GM23248 (cell line): ENCODE results near the gene SMIM29. TPM values are rescaled to one million over a fixed set of nuclear protein-coding genes. Genes with fewer than 3 reads are reported as not detected.
A peak's percentile ranks its signal among the peaks of the same experiment; 100 is the strongest.

Source experiments
- DNase-seq: peaks from one replicate; pipeline ENCODE4 v3.0.0-alpha.2; 2015
- H2AFZ ChIP-seq: fragments of 200-600 bp; sonication (generic); 2 replicates; pipeline ENCODE4 v1.6.1; 2016; ENCODE audit warnings: antibody characterized with exemption
- H3F3A ChIP-seq: fragments of 200-600 bp; sonication (generic); 2 replicates; pipeline ENCODE4 v1.6.1; 2016; ENCODE audit warnings: mild to moderate bottlenecking, antibody characterized with exemption, mixed run types; ENCODE audit not compliant: insufficient read depth
- H3K27ac ChIP-seq: fragments of 200-600 bp; sonication (generic); 2 replicates; pipeline ENCODE4 v1.5.1; 2016; ENCODE audit warnings: mild to moderate bottlenecking
- H3K27me3 ChIP-seq: fragments of 200-600 bp; sonication (generic); replicated peaks from 2 replicates; pipeline ENCODE4 v1.6.1; 2016; ENCODE audit warnings: mild to moderate bottlenecking; ENCODE audit not compliant: insufficient read depth
- H3K36me3 ChIP-seq: fragments of 200-600 bp; sonication (generic); 2 replicates; pipeline ENCODE4 v1.6.1; 2016; ENCODE audit warnings: low read depth, mild to moderate bottlenecking
- H3K4me1 ChIP-seq: fragments of 200-600 bp; sonication (generic); 2 replicates; pipeline ENCODE4 v1.6.1; 2016; ENCODE audit warnings: mild to moderate bottlenecking; ENCODE audit not compliant: insufficient read depth
- H3K4me2 ChIP-seq: fragments of 200-600 bp; sonication (generic); one replicate; pipeline ENCODE4 v1.6.1; 2016; ENCODE audit warnings: mild to moderate bottlenecking; ENCODE audit not compliant: unreplicated experiment
- H3K4me3 ChIP-seq: fragments of 200-600 bp; sonication (generic); 2 replicates; pipeline ENCODE4 v1.5.1; 2016; ENCODE audit warnings: mild to moderate bottlenecking
- H3K79me2 ChIP-seq: fragments of 200-600 bp; sonication (generic); 2 replicates; pipeline ENCODE4 v1.6.1; 2016; ENCODE audit warnings: mild to moderate bottlenecking; ENCODE audit not compliant: insufficient read depth
- H3K9ac ChIP-seq: fragments of 200-600 bp; sonication (generic); 2 replicates; pipeline ENCODE4 v1.6.1; 2016; ENCODE audit warnings: mild to moderate bottlenecking
- H3K9me2 ChIP-seq: fragments of 200-600 bp; sonication (generic); 2 replicates; pipeline ENCODE4 v1.6.1; 2016; ENCODE audit warnings: mixed run types, mild to moderate bottlenecking, moderate library complexity; ENCODE audit not compliant: insufficient read depth
- H3K9me3 ChIP-seq: fragments of 200-600 bp; sonication (generic); one replicate; pipeline ENCODE4 v1.6.1; 2017; ENCODE audit warnings: low read depth
- H4K20me1 ChIP-seq: fragments of 200-600 bp; sonication (generic); 2 replicates; pipeline ENCODE4 v1.6.0; 2016; ENCODE audit not compliant: insufficient read depth
- EZH2 ChIP-seq: fragments of 200-600 bp; sonication (generic); IDR thresholded peaks from 2 replicates; pipeline ENCODE4 v1.6.1; 2018; ENCODE audit warnings: antibody characterized with exemption, mild to moderate bottlenecking; ENCODE audit not compliant: insufficient read depth, poor library complexity, severe bottlenecking
- EZH2phosphoT487 ChIP-seq: fragments of 200-600 bp; sonication (generic); IDR thresholded peaks from 2 replicates; pipeline ENCODE4 v1.6.1; 2018; ENCODE audit warnings: antibody characterized with exemption, moderate library complexity, mild to moderate bottlenecking, low read depth; ENCODE audit not compliant: insufficient read depth
- WGBS, 2 experiments: methylation state at CpG; one replicate each; pipeline ENCODE4 v1.1.6; 2015 to 2017; ENCODE audit warnings: low lambda C conversion rate in 2 of 2, low coverage in 1 of 2; ENCODE audit errors: missing lambda C conversion rate in 2 of 2; 5-methylcytosine and 5-hydroxymethylcytosine counted together
- in situ Hi-C: fragments of 300-500 bp; cut with MboI; formaldehyde crosslinking; loops from 2 replicates; pipeline ENCODE4 v1.15.0; 2020
- polyA plus RNA-seq: library from polyadenylated mRNA; unstranded; fragments of >200 nt; fragmentation: Nextera tagmentation; extraction: Ambion mirVana; gene quantifications from 2 replicates; pipeline ENCODE4 v1.2.1, GENCODE V29; 2016
- total RNA-seq: library from RNA; depleted of rRNA; stranded (reverse); fragments of >200 nt; shearing (Covaris generic); gene quantifications from 2 replicates; pipeline ENCODE4 v1.2.3, GENCODE V29; 2014

The SMIM29 gene
- total and polyA plus RNA-seq, 2 experiments from 2014 or later, result 35.1 to 55.1 TPM

DNA sequence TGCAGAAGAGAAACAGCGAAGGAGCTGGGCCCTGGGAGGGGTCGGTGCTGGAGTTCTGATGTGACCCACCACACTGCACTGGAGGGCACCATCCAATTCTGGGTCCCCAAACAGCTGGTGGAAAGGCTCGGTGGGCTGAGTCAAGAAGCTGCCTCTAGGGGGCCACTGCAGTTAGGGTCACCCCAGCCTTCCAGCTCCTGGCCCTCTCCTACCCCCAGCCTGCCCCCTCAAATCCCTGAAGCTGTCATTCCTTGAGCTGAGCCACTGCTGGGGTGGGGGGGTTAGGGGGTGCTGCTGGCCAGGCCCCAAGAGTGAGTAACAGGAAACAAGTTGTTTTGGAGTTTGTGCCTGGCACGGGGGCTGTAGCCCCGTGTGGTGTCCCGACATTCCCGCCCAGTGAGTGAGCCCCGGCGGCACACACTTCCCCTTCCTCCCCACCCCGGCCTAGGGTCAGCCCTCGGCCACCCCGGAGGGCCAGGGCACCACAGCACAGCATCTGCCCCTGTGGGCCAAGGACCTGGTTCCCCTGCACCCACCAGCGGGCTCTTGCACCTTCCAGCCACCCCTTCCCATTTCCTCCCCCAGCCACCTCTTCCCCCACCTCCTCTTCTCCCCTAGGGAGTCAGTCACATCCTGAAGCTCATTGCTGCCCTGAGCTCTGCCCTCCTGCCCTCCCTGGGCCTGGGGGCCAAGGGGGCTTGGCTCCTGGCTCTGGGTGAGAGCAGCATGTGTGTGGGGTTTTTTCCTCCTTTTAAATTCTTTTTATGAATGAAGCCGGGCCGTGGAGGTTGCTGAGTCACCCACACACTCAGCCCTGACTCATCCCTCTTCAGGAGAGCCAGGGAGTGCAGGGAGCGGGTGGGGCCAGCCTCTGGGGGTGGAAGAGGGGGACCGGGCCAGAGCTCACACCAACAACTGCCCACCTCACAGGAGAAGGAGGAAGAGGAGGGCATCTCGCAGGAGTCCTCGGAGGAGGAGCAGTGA, 4.6 kb downstream of the SMIM29 start:
- no peak for TF ChIP-seq EZH2
- no peak for TF ChIP-seq EZH2phosphoT487
- Histone ChIP-seq H3K27ac (peak overlapping the region; percentile 82), H3K4me2 (peak overlapping the region; percentile 76), H3K27me3 (no peaks in the 10 kb centered on the region), H3K79me2 (peaks cover 24% of the 10 kb centered on the region), H3K9me2 (no peaks in the 10 kb centered on the region), H3K36me3 (peaks cover 6% of the 10 kb centered on the region; the same call in 1 of the 2 replicates), H4K20me1 (no peaks in the 10 kb centered on the region), H3K4me3 (peak overlapping the region; percentile 45), H3K9ac (peak overlapping the region; percentile 65), H3K4me1 (peaks cover 42% of the 10 kb centered on the region), H3K9me3 (no peaks in the 10 kb centered on the region), H3F3A (peaks cover 30% of the 10 kb centered on the region), H2AFZ (no peak overlapping the region)
- in situ Hi-C loops, result no loop called here
- DNase-seq, result peak; percentile 99
- WGBS, 2 experiments, result 12 to 19% methylated on average over 11 to 19 of the region's 19 CpGs

DNA sequence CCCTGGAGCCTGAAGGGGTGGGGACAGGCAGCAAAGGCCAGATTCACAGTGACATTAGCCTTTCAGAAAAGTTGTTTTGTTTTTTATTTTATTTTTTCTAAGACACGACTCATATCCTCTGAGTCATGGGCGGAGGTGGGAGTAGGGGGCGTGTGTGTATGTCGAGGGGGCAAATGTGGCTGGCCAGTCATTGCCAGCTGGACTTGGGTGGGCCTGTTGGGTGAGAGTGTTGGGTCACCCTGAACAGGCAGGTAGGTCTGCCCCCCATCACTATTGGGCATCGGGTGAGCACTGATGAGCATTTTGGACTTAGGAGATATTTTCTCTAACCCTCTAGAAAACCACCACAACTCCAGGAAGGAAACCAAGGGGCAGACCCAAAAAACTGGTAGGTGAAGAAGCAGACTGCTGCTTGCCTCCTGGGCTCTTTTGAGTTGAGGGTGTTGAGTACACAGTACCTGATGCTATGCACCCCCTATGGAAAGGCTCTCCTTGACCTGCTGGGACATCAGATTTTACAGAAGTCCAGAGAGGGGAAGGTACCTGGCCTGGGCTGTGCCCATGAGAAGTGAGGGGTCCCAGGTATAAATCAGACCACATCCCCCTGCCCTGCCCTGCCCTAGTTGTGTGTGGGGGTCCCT, 5.6 kb downstream of the SMIM29 start:
- H3K79me2 ChIP-seq, result peaks cover 33% of the 10 kb centered on the region
- H3K9me2 ChIP-seq, result no peaks in the 10 kb centered on the region
- TF ChIP-seq EZH2 (no peak), EZH2phosphoT487 (no peak)
- no peaks in the 10 kb centered on the region for H3K9me3 ChIP-seq
- H3K36me3 ChIP-seq, result peaks cover 6% of the 10 kb centered on the region; the same call in 1 of the 2 replicates
- H3K4me2 ChIP-seq, result peak overlapping the region; percentile 48
- H3F3A ChIP-seq, result peaks cover 33% of the 10 kb centered on the region
- no peaks in the 10 kb centered on the region for H3K27me3 ChIP-seq
- H4K20me1 ChIP-seq, result no peaks in the 10 kb centered on the region
- peak overlapping the region; percentile 82 for H3K27ac ChIP-seq
- in situ Hi-C loops, result no loop called here
- peaks cover 50% of the 10 kb centered on the region for H3K4me1 ChIP-seq
- DNase-seq, result peak; percentile 69
- no peak overlapping the region for H3K4me3 ChIP-seq
- 14 to 20% methylated on average over 5 of the region's 5 CpGs for WGBS, 2 experiments
- H3K9ac ChIP-seq, result peak overlapping the region; percentile 31
- H2AFZ ChIP-seq, result no peak overlapping the region; the same call in 1 of the 2 replicates

DNA sequence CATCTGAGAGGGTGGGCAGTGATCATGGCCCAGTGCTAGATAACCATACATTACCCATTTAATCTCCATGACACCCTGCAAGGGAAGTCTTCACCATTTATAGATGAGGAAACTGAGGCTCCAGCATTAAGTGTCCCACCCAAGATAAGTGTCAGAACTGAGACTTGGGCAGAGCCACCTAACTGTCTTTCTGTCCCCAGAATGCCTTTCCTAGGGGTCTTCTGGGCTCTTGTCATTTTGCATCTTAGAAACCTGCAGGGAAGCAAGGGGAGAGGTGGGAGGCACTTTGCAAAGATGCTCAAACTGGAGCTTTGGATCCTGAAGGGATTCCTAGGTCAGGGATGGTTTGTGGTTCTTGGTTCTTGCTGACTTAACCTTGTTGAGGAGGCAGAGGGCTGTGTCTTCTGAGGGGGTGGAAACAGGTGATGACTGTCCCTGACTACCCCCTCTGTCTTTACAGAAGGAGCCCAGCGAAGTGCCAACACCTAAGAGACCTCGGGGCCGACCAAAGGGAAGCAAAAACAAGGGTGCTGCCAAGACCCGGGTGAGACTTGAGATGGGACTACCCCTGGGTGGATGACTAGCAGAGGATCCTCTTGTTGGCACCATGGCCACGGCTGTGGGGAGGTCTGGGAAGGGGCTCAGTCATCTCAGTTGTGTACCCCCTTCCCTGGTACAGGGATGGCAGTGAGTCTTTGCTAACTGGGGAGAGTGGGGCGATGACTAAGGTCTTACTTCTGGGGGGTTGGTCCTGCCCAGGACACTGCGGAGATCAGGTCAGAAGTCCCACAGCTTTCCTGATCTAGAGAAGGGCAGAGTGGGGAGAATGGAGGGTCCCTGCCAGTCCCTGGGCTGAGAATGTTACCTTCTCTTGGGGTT, 6.3 kb downstream of the SMIM29 start:
- no peak overlapping the region; the same call in 1 of the 2 replicates for H2AFZ ChIP-seq
- H3K36me3 ChIP-seq, result peaks cover 6% of the 10 kb centered on the region; the same call in 1 of the 2 replicates
- no peaks in the 10 kb centered on the region for H4K20me1 ChIP-seq
- peak overlapping the region; percentile 48 for H3K4me2 ChIP-seq
- peak overlapping the region; percentile 15; the same call in 1 of the 2 replicates for H3K9ac ChIP-seq
- H3F3A ChIP-seq, result peaks cover 33% of the 10 kb centered on the region
- no peak for TF ChIP-seq EZH2
- TF ChIP-seq EZH2phosphoT487, result no peak
- WGBS, 2 experiments, result 48 to 54% methylated on average over 7 of the region's 7 CpGs
- peak overlapping the region; percentile 82 for H3K27ac ChIP-seq
- H3K4me1 ChIP-seq, result peaks cover 50% of the 10 kb centered on the region
- in situ Hi-C loops, result no loop called here
- no peaks in the 10 kb centered on the region for H3K27me3 ChIP-seq
- DNase-seq, result peak; percentile 56
- no peak overlapping the region for H3K4me3 ChIP-seq
- no peaks in the 10 kb centered on the region for H3K9me3 ChIP-seq
- no peaks in the 10 kb centered on the region for H3K9me2 ChIP-seq
- H3K79me2 ChIP-seq, result peaks cover 41% of the 10 kb centered on the region
